ENCODE measurements around the gene CDC42EP5.

CDC42EP5 gene

GRCh38 chr19:54444737-54445136 lies 28.4 kb downstream of the CDC42EP5 start:
- TF ChIP-seq SIN3A (IDR thresholded peaks at IDR 0.05; ENCODE audit: borderline replicate concordance, insufficient read depth, low read length) (no peak), POLR2AphosphoS5 (IDR thresholded peaks at IDR 0.05; ENCODE audit: low read depth, low read length) (no peak), TAF1 (IDR thresholded peaks at IDR 0.05; ENCODE audit: borderline replicate concordance, insufficient read depth, low read length) (no peak), FOXP2 (optimal IDR thresholded peaks at IDR 0.05; ENCODE audit: borderline replicate concordance, extremely low read depth, extremely low read length, insufficient read depth) (no peak), REST (IDR thresholded peaks at IDR 0.05; ENCODE audit: insufficient read depth in 1 of 2, low read depth in 2 of 2, low read length in 2 of 2) (no peak)

GRCh38 chr19:54440641-54441040 lies 32.5 kb downstream of the CDC42EP5 start:
- TF ChIP-seq REST (IDR thresholded peaks at IDR 0.05; ENCODE audit: insufficient read depth in 1 of 2, low read depth in 2 of 2, low read length in 2 of 2) (no peak), POLR2AphosphoS5 (IDR thresholded peaks at IDR 0.05; ENCODE audit: low read depth, low read length) (no peak), TAF1 (IDR thresholded peaks at IDR 0.05; ENCODE audit: borderline replicate concordance, insufficient read depth, low read length) (no peak), FOXP2 (optimal IDR thresholded peaks at IDR 0.05; ENCODE audit: borderline replicate concordance, extremely low read depth, extremely low read length, insufficient read depth) (no peak), SIN3A (IDR thresholded peaks at IDR 0.05; ENCODE audit: borderline replicate concordance, insufficient read depth, low read length) (no peak)

GRCh38 chr19:54439174-54439851 lies 33.8 kb downstream of the CDC42EP5 start:
- TF ChIP-seq FOXP2 (optimal IDR thresholded peaks at IDR 0.05; ENCODE audit: borderline replicate concordance, extremely low read depth, extremely low read length, insufficient read depth) (no peak), POLR2AphosphoS5 (IDR thresholded peaks at IDR 0.05; ENCODE audit: low read depth, low read length) (no peak), REST (IDR thresholded peaks at IDR 0.05; ENCODE audit: insufficient read depth in 1 of 2, low read depth in 2 of 2, low read length in 2 of 2) (no peak), TAF1 (IDR thresholded peaks at IDR 0.05; ENCODE audit: borderline replicate concordance, insufficient read depth, low read length) (no peak), SIN3A (IDR thresholded peaks at IDR 0.05; ENCODE audit: borderline replicate concordance, insufficient read depth, low read length) (no peak)

- no peak for TF ChIP-seq SIN3A (IDR thresholded peaks at IDR 0.05; ENCODE audit: borderline replicate concordance, insufficient read depth, low read length)
- no peak for TF ChIP-seq FOXP2 (optimal IDR thresholded peaks at IDR 0.05; ENCODE audit: borderline replicate concordance, extremely low read depth, extremely low read length, insufficient read depth)
- no peak for TF ChIP-seq POLR2AphosphoS5 (IDR thresholded peaks at IDR 0.05; ENCODE audit: low read depth, low read length)
Observed at GRCh38 chr19:54436628-54437252, 36.4 kb downstream of the CDC42EP5 start.

- TF ChIP-seq POLR2AphosphoS5 (IDR thresholded peaks at IDR 0.05; ENCODE audit: low read depth, low read length) (no peak), REST (IDR thresholded peaks at IDR 0.05; ENCODE audit: insufficient read depth in 1 of 2, low read depth in 2 of 2, low read length in 2 of 2) (no peak), FOXP2 (optimal IDR thresholded peaks at IDR 0.05; ENCODE audit: borderline replicate concordance, extremely low read depth, extremely low read length, insufficient read depth) (no peak), SIN3A (IDR thresholded peaks at IDR 0.05; ENCODE audit: borderline replicate concordance, insufficient read depth, low read length) (no peak)
Observed at GRCh38 chr19:54436031-54436523, 37.0 kb downstream of the CDC42EP5 start.
